NCI-H510A (cell line): ENCODE data around the gene PCNX4.

Source experiments
- DNase-seq: peaks from one replicate; lab custom pipeline; 2025; lab: John Stamatoyannopoulos, UW

Gene PCNX4

DNA sequence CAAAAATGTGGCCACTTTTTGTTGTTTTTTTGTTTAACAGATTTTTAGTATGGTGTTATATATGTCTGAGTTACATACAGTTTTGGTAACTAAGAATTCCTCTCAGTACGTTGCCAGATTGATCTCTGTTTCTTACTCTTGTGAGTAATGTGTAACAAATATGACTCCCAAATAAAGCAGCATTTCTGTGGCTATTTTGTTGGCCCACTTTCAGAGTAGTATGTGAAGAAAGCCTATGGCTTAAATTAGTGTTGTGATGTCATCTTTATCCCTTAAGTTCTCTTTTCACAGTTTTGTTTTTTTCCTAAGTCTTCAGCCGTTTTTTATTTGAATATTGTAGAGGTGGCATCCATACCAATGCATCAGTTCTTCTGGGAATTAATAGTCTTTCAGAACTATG is 10.7 kb downstream of the PCNX4 start:
- DNase-seq = no peak

DNA sequence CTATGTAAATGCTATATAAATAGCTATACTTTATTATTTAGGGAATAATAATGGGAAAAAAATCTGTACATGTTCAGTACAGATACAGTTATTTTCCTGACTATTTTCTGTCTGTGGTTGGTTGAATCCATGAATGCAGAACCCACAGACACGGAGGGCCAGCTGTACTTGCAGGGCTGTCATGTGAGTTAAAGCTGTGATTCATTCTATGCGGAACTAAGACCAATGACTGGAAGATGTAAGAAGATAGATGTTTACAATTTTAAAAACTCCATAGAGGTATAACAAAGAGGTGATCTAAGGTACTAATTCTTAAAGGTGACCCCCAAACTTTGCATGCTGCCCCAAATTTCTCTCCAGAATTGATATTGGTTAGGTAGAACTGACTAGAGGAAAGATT is 14.6 kb downstream of the PCNX4 start:
- no peak for DNase-seq

DNA sequence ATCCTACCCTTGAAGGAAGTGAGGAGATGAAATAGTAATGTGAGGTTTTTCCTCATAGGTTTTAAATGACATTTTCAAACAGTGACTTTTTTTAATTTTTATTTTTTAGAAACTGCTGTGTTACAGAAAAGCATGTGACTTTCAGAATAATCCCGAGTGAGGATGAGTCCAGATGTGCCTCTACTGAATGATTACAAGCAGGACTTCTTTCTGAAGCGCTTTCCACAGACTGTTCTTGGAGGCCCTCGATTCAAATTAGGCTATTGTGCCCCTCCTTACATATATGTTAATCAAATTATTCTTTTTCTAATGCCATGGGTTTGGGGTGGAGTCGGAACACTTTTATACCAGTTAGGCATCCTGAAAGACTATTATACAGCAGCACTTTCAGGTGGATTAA is 15.8 kb downstream of the PCNX4 start:
- no peak for DNase-seq

DNA sequence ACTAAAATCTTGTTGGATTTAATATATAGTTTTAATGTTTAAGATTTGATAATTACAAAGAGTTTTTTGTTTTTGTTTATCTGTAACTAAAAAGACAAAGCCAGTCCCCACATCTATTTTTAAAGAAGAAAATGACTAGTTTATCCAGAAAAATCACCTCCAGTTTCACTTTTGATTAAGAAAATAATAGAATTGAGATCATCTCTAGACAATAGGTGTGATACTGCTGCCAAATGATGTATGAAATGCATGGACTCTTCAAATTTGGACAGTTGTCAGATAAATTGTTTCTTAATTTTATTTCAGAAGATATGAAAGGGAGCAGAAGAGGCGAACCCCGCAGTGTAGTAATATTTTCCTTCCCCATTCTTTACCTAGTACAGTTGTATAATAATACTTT is 20.0 kb downstream of the PCNX4 start:
- DNase-seq = no peak

DNA sequence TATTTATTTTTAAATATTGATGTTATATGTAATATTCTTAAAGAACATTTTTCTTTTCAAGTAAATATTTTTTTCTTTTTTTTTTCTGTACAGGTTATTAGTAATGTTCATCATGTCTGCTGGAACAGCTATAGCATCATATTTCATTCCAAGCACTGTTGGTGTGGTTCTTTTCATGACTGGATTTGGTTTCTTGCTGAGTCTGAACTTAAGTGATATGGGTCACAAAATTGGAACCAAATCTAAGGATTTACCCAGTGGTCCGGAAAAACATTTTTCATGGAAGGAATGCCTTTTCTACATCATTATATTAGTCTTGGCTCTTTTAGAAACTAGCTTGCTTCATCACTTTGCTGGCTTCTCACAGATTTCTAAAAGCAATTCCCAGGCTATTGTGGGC is 23.2 kb downstream of the PCNX4 start:
- no peak for DNase-seq

DNA sequence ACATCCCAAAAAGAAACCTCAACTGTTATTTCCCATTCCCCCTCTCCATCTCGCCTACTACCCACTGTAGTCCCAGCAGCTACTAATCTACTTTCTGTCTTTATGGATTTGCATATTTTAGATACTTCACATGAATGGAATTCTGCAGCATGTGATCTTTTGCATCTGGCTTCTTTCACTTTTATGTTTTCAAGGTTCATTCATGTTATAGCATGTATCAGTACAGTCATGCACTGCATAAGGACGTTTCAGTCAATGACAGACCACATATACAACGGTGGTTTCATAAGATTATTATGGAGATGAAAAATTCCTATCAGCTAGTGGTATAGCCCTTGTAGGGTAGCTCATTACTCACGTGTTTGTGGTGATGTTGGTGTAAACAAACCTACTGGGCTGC is 24.5 kb downstream of the PCNX4 start:
- DNase-seq = no peak

DNA sequence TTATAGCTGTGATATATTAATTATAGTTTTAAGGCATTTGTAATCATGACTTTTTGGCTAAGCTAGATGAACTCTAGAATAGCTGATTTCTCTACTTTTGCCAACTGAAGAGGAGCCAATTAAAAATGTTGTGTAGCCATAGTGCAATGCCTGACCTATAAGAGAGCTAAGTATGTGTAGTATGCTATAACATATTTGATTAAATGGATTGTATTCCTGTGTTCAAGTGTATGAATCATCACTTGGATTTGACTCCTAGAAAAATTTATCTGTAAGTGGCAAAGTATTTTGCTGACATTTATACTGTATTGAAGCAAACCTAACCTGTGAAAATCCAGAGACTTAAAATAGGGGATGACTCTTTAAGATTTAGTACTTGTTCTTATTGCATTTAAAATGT is 34.2 kb downstream of the PCNX4 start:
- DNase-seq = no peak

DNA sequence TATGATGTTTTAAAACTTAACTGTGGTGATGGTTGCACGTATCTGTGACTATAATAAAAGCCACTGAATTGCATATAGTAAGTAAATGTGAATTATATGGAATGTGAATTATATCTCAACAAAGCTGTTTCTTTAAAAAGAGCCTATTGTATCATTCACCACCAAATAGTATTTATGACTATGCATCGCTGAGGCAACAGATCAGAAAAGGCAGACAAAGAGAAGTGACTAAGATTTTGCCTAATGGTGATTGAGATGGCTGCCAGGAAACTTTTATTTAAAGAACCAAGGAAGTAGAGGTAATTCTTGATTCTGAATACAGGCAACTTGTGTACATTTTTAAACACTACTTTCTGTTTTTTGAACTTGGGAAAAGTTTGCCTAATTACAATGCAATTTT is 41.8 kb downstream of the PCNX4 start:
- no peak for DNase-seq

DNA sequence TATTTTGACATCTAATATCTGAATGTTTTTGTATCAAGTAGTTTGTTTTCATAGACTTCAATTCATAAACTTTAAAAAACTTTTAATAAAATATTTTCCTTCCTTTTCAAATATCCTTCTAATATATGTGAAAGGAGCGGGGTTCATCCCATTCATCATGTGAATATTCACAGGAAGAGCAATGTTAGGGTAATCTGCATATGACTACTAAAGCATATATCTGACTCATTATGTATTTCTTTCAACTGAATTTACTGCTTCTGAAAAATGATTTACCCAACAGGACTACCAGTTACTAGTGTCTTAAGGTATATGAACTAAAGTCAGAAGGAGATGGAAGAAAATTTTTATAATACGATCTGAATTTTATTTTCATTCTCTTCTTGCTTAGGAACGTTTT is 43.0 kb downstream of the PCNX4 start:
- DNase-seq = no peak

DNA sequence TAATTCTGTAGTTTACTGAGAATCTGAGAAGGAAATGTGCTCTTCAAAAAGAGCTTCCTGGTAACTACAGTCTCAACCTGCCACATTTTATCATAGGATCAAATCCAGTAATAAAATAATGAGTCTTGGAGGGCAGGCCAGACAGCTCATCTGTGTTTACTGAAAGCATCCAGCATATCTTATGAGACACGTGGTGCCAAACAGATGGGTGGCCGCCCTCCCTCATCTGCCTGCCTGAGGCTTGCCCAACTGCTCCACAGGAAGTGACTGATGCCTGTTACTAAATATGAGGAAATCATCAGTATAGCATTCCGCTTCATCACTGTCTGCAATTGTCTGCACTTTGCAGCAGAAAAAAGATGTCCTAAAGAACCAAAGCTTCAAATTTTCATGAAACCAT is 60.0 kb downstream of the PCNX4 start:
- DNase-seq = peak; percentile 54

DNA sequence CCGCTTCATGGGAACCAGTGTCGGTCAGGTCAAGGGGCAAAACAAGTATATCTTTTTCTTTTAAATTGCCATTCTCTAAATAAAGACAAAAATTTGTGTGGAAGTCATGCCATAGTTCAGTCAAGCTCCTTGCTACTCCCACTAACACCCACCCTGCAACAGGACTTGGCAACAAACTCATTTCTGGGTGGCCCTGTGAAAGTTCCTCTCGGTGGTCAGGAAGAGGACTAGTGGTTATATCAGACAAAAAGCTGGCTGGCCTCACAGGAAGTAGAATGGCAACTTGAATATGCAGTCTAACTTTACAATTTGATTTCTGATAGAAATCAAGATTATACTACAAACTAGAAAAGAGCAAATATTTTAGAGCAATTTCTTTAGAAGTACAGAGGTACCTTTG is 62.3 kb downstream of the PCNX4 start:
- DNase-seq = no peak

DNA sequence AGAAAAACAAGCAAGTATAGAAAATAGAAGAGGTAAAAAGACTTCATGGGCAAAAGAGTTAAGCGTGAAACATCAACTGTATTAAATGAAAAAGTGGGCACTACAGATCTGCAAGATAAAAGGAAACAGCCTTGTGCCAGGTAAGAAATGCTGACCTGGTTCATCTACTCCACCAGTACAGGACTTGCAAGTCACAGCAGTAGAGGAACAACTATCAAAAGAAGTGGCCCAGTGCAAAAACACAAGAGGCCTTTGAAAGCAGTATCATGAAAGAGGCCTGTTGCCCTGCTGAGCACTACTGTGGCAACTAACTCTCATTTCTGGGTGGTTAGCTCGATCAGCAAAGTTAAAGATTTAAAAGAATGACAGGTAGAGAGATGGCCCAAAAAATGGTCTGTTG is 62.9 kb downstream of the PCNX4 start:
- no peak for DNase-seq

DNA sequence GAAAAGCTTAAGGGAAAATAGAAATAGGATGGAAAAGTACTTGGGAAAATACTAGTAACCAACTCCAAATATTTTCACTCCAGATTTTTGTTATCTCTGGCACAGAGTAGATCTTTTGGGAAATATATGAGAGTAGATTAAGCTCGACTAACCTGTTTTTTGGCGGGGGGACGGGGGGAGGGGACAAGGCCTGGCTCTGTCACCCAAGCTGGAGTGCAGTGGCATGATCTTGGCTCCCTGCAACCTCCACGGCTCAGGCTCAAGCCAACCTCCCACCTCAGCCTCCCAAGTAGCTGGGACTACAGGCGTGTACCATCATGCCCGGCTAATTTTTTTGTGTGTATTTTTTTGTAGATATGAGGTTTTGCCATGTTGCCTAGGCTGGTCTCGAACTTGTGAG is 68.7 kb downstream of the PCNX4 start:
- no peak for DNase-seq

DNA sequence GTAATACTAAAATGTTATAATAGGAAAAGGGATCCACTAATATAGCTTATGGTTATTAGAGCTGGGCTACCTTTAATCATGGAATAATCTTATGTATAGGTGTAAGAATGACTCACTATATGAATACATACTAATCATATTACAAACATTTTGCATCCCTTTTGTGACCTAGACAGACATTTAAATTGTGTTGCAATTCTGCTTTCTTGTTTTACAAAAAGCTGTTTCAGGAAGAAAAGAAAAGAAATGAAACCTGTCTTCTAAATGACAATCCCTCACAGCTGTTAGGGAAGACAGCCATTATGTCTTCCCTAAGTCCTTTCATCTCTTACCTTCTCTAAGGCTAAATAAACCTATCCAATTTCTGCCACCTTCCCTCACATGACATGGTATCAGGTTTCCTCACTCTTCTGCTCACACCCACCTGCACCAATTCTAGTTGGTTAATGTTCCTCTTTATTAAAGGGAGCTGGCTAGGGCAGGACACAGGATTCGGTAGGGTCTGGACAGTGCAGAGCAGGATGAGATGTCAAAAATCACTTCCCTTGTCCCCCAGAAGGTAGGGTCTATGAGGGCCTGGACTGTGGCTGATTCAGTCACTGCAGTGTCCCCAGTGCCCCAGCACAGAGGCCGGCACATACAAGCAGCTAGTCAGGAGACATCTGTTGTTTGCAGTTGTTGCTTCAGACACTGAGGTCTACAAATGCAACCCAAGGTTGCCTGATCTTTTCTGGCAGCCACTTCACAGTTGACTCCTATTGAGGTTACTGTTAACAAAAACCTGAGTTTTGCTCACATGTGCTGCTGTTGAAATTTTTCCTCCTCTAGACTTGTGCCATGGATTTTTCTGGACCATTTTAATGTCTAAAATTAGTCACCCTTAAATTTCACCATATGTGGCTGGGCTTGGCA is 69.7 kb downstream of the PCNX4 start:
- DNase-seq = peak; percentile 62

DNA sequence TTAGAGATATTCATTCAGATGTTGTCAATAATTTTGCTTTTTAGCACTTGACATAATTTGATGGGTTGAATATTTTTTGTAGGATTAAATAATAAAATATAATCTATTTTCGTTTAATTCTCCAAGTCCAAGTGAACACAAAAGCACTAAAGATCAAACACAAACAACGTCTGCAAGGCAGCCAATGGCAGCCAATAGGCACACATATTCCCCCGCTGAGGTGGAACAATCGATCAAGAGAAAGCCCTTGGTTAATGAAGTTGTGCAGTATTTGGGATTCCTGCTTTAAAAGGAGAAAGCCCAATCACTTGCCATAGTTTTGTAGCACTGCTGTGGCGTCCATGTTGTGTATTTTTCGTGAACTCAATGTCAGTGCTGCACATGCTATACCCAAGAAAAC is 72.0 kb downstream of the PCNX4 start:
- DNase-seq = no peak

DNA sequence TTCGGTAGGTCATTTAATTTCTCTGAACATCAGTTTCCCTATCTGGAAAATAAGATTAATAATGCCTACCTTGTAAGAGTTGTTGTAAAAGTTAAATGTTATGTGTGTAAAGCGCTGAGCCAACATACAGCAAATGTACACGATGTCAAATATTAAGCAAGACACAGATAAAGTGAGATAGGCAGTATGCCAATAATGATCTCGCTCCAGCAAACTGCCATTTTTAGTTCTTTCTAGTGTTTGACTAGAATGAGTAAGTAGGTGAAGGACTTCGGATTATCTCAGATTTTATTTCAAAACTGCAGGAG is 72.6 kb downstream of the PCNX4 start:
- DNase-seq = no peak

DNA sequence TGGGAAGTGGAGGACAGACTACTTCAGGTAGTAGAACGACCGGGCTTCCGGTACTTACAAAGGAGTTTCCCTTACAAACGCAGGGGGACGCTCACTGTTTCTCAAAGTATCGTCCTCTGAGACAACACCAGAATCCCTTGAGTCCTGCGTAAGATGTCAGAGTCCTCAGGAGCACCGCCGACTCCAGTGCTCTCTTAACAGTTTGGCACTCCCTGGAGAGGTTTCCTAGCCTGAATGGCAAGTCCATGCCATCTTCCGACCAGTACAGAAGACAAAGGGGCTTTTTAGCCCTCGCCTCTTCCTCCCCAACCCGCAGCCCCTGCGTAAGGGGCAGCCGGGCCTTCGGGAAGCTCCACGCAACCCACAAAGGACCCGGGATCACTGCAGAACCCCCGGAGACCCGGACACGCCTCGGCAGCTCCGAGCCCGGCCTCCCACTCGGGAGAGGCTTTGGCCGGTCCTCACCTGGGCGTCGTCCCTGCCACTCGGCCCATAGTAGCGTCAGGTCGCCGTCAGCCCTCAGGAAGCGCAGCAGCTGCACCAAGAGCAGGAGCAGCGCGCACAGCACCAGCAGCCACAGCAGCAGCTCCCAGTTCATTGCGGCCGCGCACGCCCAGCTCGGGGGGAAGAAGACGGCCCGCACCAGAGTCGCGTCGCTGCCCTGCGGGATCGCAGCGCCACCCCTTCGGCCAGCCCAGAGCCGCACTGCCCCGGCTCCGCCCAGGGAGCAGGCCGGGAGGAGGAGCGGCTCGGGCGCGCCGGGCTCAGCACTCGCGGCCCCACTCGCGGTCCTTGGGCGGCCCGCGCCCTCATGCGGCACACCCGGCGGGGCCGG is 73.2 kb downstream of the PCNX4 start, which contains the start of gene DHRS7:
TSS of gene DHRS7 (minus strand) at position 687 of the 835 bp plus-strand sequence. CDS start at position 598, 89 bp downstream.
- peak; percentile 71 for DNase-seq

DNA sequence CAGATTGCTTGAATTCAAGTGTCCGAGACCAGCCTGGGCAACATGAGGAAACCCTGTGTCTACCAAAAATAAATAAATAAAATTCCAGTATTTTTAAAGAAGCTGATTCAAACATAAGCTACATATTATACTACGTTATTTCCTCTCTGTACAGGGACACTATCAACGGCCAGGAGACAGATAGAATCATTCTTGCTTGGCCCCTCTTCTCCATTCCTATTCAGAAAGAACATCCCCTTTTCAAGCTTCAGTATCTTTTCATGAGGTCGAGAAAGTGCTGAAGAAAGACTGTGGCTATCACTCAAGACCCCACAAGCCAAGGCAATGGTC is 73.8 kb downstream of the PCNX4 start:
- no peak for DNase-seq

DNA sequence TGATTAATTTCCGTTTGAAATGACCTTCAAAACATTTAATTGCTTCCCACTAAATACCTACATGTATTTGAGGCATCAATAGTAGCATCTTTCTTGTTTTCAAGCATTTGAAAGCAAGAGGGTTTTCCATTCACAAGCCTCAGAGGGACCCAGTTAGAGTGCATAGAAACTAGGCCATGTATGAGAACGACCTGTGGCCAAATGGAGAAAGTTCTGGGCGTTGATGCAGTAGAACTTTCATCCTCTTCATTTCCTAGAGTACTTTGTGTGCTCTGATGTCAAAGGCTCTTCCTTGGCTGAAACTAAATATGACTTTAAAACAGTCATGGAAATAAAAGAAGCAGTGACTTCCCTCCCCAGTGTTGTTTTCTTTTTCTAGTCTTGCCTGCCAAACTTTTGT is 74.4 kb downstream of the PCNX4 start:
- DNase-seq = no peak

DNA sequence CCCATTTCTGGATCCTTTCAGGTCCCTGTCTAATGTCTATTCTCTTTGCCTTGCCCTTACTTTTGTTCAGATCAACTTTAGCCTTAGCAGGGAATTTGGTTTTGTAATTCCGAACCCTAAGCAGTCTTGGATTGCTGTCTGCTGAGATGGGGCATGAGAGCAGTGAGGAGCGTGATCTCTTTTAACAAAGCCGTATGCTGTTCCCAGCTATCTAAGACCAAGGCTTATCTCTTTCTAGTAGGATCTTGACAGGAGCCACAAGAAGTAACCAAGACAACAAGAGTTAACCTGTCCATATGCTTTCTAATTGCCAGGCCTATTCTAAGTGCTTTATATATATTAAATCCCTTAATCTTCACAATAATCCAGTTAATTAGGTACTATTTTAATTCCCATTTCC is 78.0 kb downstream of the PCNX4 start:
- no peak for DNase-seq

DNA sequence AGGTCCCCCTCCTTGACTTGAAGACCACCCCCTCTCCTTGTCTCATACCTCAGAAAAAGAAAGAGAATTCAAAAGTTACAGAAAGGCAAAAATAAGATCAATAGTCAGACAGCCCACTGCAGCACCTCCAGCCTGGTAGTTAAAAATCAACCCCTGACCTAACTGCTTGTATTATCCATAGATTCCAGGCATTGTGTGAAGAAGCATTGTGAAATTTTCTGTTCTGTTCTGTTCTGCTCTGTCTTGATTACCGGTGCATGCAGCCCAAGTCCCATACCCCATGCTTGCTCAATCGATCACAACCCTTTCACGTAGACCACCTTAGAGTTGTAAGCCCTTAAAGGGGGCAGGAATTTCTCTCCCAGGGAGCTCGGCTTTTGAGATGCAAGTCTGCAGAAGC is 79.2 kb downstream of the PCNX4 start:
- DNase-seq = no peak

DNA sequence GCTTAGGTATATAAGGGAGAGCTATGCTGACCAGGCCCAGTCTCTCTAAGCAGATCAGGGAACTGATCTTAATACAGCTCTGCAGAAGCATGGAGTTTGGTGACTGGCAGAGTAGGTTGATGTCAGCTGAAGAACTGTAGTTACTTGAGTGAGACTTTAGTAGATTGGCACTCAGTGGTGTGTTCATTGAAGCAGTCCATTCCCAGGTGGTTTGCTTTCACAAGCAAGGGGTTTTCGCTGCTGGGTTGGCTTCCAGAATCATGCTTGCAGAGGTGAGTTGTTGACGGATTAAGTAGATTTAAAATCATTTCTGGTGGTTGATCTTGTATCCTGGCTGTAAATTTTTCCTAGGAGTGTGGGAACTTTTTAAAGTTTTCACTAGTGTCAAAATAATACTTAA is 80.0 kb downstream of the PCNX4 start:
- DNase-seq = no peak
